ENCODE results near the gene CARD11. TPM values are rescaled to one million over a fixed set of nuclear protein-coding genes. Genes with fewer than 3 reads are reported as not detected.

CARD11 gene
- total RNA-seq, 6 experiments from 2014 or later: 0.37 to 0.90 (median 0.50) TPM

DNA sequence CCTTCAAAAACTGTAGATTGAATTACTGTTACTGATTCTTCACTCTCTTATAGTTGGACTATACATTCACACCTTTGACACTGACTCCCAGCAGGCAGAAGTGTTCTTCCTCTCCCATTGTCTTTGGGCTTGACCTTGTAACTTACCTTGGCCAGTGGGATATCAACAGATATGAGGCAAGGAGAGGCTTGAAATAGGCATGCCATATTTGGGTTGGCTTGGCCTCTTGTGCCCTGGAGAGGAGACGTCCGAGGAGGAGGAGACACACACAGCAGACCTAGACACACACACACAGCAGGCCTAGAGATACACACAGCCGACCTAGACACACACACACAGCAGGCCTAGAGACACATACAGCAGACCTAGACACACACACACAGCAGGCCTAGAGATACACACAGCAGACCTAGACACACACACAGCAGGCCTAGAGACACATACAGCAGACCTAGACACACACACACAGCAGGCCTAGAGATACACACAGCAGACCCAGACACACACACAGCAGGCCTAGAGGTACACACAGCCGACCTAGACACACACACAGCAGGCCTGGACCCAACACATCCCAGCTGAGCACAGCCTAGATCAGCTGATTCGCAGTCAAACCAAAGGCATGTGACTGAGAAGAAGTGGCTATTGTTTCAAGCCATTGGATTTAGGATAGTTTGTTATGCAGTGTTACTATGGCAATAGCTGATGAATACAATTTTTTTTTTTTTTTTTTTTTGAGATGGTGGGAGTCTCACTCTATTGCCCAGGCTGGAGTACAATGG, 187.1 kb downstream of the CARD11 start:
- WGBS (ENCODE audit: insufficient coverage, low coverage, low lambda C conversion rate, missing lambda C conversion rate): 92% methylated on average over 4 of the region's 5 CpGs
- Histone ChIP-seq H3K27me3 (no peaks in the 10 kb centered on the region), H3K4me3 (no peak overlapping the region), H3K9me3 (no peaks in the 10 kb centered on the region), H3K27ac (no peak overlapping the region), H3K4me1 (no peaks in the 10 kb centered on the region), H3K36me3 (no peaks in the 10 kb centered on the region)
- DNase-seq (no peak), ATAC-seq (no peak)
- intact Hi-C loops (cut with DNase I): no loop called here
- TF ChIP-seq, protein P1, sequence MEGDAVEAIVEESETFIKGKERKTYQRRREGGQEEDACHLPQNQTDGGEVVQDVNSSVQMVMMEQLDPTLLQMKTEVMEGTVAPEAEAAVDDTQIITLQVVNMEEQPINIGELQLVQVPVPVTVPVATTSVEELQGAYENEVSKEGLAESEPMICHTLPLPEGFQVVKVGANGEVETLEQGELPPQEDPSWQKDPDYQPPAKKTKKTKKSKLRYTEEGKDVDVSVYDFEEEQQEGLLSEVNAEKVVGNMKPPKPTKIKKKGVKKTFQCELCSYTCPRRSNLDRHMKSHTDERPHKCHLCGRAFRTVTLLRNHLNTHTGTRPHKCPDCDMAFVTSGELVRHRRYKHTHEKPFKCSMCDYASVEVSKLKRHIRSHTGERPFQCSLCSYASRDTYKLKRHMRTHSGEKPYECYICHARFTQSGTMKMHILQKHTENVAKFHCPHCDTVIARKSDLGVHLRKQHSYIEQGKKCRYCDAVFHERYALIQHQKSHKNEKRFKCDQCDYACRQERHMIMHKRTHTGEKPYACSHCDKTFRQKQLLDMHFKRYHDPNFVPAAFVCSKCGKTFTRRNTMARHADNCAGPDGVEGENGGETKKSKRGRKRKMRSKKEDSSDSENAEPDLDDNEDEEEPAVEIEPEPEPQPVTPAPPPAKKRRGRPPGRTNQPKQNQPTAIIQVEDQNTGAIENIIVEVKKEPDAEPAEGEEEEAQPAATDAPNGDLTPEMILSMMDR (IDR thresholded peaks at IDR 0.05): no peak
- TF ChIP-seq POLR2A (IDR thresholded peaks at IDR 0.05): no peak

Other genes with a start within 250 kb of the CARD11 start
- 10 to 100 TPM; 10.3 to 32.1 (median 14.1) TPM for gene GNA12, start 199.6 kb downstream of the CARD11 start, total RNA-seq

Measured in right lobe of liver (tissue), 6 donors.